Mesodermal cell (in vitro differentiated cells): ENCODE measurements around the gene FABP6.

Experiments
- H3K27ac ChIP-seq: 2 replicates; pipeline ENCODE4 v1.7.0; 2013; ENCODE audit warnings: mild to moderate bottlenecking, low read depth, low read length, moderate library complexity; ENCODE audit not compliant: severe bottlenecking
- H3K36me3 ChIP-seq: 2 replicates; pipeline ENCODE4 v1.7.1; 2013; ENCODE audit warnings: mild to moderate bottlenecking, low read length, moderate library complexity; ENCODE audit not compliant: control insufficient read depth, insufficient read depth
- H3K4me1 ChIP-seq: one replicate; pipeline ENCODE4 v1.7.1; 2013; ENCODE audit warnings: mild to moderate bottlenecking, low read length; ENCODE audit not compliant: insufficient read depth, control insufficient read depth, poor library complexity, severe bottlenecking
- H3K4me3 ChIP-seq: 2 replicates; pipeline ENCODE4 v1.7.0; 2013; ENCODE audit warnings: low read length, control low read depth, mild to moderate bottlenecking; ENCODE audit not compliant: insufficient read depth, poor library complexity, severe bottlenecking; ENCODE audit errors: extremely low read depth
- H3K9me3 ChIP-seq: 2 replicates; pipeline ENCODE4 v1.7.1; 2013; ENCODE audit warnings: mild to moderate bottlenecking, low read length, moderate library complexity; ENCODE audit not compliant: control insufficient read depth
- WGBS, 2 experiments: methylation state at CpG; one replicate each; pipeline ENCODE4 v1.1.5; 2013; ENCODE audit warnings: missing lambda C conversion rate in 2 of 2; ENCODE audit not compliant: insufficient coverage in 2 of 2; 5-methylcytosine and 5-hydroxymethylcytosine counted together

The FABP6 gene

DNA sequence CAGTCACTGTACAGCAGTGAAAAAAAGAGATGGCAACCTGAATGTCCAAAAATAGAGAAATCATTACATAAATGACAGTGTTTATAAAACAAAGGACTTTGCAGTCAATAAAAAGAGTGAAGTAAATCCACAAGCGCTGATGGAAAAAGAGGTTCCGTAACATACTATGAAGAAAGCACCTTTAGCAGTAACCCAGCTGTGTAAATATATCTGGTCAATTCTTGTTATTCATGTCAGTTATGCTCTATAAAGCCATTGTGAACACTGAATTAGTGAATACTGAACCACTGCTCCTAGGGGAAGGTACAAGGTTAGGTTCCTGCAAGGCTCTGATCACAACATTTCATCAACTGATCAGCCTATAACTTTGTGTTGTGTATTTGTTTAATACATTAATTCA is 43.6 kb downstream of the FABP6 start:
- Histone ChIP-seq H3K27ac (peak overlapping the region; percentile 77), H3K4me3 (no peak overlapping the region), H3K9me3 (no peaks in the 10 kb centered on the region), H3K36me3 (peaks cover 46% of the 10 kb centered on the region), H3K4me1 (peaks cover 20% of the 10 kb centered on the region)
- WGBS, 2 experiments: 83 to 92% methylated on average over 1 to 2 of the region's 2 CpGs

DNA sequence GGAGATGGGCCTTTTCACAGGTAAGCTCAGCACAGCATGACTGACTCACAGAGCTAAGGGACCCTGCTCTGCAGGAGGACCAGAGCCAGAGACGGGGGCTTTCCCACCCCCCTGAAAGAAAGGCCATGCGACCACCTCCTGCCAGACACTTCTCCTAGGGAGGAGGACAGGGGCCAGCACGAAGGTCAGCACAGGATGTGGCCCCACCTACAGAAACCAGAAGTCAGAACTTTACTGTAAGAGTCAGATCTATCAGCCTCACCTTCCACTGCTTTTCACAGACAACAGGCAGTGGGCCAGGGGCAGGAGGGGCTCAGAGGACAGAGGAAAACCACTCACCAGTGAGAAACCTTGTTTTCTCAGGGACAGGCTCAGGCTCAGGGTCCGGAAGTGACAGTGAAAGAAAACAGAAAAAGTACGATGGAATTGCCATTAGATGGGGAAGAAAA is 45.2 kb downstream of the FABP6 start:
- Histone ChIP-seq H3K36me3 (peaks cover 45% of the 10 kb centered on the region), H3K9me3 (no peaks in the 10 kb centered on the region), H3K4me1 (peaks cover 20% of the 10 kb centered on the region), H3K4me3 (no peak overlapping the region), H3K27ac (no peak overlapping the region)
- WGBS, 2 experiments: 79 to 92% methylated on average over 4 of the region's 5 CpGs

DNA sequence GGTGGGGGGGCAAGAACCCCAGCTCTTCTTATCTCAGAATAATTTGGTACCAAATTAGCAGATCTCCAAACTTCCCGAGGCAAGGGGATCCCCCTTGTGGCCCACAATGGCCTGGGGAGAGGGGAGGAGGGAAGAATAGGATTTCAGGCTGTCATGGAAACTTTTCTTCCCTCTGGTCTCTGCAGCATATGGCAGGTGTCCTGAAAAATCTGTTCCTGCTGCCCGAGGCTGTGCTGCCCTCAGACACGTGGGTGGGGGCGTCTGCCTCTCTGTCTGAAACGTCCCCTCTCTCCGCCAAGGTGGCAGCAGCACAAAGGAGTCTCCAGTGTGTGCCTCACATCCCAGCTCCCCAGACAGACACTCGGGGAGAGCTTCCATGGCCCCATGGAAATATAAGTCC is 49.0 kb downstream of the FABP6 start:
- no peaks in the 10 kb centered on the region for H3K4me1 ChIP-seq
- no peaks in the 10 kb centered on the region for H3K9me3 ChIP-seq
- 76 to 79% methylated on average over 5 to 6 of the region's 7 CpGs for WGBS, 2 experiments
- no peak overlapping the region for H3K27ac ChIP-seq
- peaks cover 46% of the 10 kb centered on the region for H3K36me3 ChIP-seq
- H3K4me3 ChIP-seq: no peak overlapping the region

DNA sequence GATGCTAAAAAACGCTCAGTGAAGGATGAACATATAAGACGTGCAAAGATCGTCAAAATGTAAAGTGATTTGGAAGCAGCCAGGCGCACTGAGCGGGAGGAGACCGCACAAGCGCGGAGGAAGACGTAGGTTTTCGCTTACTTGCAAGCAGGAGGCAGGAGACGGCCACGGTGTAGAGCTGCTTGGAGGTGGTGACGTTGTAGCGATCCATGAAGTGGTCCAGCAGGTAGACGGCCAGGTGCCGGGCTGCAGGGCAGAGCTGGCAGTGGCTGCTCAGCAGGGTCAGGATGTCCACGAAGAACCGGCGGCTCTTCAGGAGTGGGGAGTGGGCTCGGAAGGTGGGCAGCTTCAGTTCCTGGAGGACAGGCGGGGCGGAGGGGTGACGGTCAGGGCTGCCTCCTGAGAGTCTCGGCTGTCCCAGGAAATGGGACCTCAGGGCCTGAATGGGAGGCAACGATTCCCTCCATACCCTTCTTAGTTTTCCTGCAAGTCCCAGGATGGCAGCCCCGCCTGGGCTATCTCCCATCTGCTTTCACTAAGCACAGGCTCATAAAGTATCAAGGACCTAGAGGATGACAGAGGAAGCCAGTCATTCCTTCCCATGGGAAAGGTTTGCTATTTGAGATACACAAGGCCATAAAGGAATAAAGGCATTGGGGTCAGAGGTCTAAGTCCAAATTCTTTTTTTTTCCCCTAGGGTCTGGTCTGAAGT is 51.2 kb downstream of the FABP6 start:
- H3K4me3 ChIP-seq: no peak overlapping the region
- H3K27ac ChIP-seq: no peak overlapping the region
- peaks cover 52% of the 10 kb centered on the region for H3K36me3 ChIP-seq
- H3K4me1 ChIP-seq: no peaks in the 10 kb centered on the region
- no peaks in the 10 kb centered on the region for H3K9me3 ChIP-seq
- WGBS, 2 experiments: 91 to 94% methylated on average over 25 to 26 of the region's 26 CpGs

DNA sequence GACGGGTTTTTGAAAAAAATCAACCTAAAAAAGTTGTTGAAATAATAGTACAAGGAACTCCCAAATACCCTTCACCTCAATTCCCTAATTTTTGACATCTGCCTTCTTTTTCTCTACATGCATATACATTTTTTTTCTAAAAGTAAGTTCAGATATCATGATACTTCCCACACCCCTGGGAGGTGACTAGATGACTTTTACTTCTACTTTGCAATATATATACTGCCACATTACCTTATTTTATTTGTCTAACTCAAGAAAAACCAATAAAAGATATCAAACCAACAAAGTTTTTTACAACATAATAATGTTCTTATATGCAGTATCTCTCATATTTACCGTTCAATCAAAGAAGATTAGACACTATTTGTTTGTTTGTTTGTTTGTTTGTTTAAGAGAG is 52.0 kb downstream of the FABP6 start:
- Histone ChIP-seq H3K36me3 (peaks cover 52% of the 10 kb centered on the region), H3K27ac (no peak overlapping the region), H3K4me3 (no peak overlapping the region), H3K9me3 (no peaks in the 10 kb centered on the region), H3K4me1 (no peaks in the 10 kb centered on the region)
- no CpG with 5 or more reads among the region's 2 CpGs for WGBS, 2 experiments

DNA sequence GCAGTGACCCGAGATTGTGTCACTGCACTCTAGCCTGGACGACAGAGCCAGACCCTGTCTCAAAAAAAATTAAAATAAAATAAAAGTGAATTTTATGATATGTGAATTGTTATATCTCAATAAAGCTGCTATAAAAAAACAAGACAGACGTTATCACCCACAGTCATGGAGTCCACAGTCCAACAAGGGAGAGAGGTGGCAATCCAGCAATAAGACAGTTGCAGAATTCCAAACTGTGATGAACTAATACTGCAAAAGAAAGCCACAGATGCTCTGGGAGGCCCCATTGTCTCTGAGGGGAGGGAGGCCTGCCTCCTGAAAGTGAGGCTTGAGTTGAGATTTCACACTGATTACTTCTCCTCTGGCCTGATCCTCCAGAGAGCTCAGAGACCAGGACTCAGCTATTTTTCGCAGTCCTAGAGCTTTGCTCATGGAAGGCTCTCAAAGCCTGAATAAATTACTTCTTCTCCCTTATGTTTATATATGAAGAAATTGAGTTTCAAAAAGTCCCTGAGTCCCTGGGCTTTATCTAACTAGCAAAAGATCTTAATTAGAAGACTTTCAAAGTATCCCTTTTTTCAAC is 55.1 kb downstream of the FABP6 start:
- Histone ChIP-seq H3K9me3 (no peaks in the 10 kb centered on the region), H3K4me3 (no peak overlapping the region), H3K4me1 (peaks cover 19% of the 10 kb centered on the region), H3K27ac (no peak overlapping the region), H3K36me3 (peaks cover 31% of the 10 kb centered on the region)
- 80 to 100% methylated on average over 1 of the region's 4 CpGs for WGBS, 2 experiments

DNA sequence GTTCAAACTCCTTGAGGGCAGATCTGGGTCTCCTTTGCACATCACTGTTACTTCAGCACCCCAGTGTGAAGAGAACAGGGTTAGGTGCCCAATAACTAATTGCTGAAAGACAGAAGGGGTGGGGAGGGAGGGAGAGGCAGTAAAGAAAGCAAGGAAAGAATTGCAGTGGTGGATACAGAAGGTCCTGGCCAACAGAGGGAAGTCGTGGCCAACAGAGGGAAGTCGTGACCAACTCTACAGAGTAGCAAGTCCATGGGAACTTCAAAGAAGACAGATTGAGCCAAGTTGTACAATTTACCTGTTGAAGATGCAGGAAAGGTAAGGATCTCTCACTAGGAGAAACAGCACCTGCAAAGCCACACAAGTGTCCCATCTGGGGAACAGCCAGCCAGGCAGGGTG is 56.0 kb downstream of the FABP6 start:
- Histone ChIP-seq H3K4me1 (peaks cover 23% of the 10 kb centered on the region), H3K27ac (no peak overlapping the region), H3K36me3 (peaks cover 21% of the 10 kb centered on the region), H3K4me3 (no peak overlapping the region), H3K9me3 (no peaks in the 10 kb centered on the region)
- WGBS, 2 experiments: 95 to 97% methylated on average over 2 of the region's 2 CpGs

DNA sequence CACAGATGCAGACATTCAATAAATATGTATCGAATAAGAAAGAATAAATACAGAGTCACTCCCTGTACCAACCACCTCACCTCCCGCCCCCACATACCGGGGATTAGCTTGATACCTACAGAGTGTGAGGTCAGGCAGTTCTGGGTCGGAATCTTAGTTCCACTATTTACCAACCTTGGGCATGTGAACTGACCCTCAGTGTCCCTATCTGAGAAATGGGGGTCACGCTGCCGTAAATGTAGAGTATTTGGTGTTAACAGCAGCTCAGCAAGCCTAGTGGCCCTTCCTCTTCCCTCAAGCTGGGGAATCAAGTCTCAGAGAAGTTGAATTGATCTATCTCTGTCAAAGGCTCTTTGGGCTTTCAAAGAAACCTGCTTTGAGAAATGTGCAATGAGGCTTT is 57.6 kb downstream of the FABP6 start:
- H3K4me3 ChIP-seq: no peak overlapping the region
- peak overlapping the region; percentile 36 for H3K27ac ChIP-seq
- H3K36me3 ChIP-seq: peaks cover 19% of the 10 kb centered on the region
- WGBS, 2 experiments: 100% methylated on average over 2 of the region's 6 CpGs; no CpG with 5 or more reads in 1 of the 2 experiments
- no peaks in the 10 kb centered on the region for H3K9me3 ChIP-seq
- peaks cover 23% of the 10 kb centered on the region for H3K4me1 ChIP-seq

DNA sequence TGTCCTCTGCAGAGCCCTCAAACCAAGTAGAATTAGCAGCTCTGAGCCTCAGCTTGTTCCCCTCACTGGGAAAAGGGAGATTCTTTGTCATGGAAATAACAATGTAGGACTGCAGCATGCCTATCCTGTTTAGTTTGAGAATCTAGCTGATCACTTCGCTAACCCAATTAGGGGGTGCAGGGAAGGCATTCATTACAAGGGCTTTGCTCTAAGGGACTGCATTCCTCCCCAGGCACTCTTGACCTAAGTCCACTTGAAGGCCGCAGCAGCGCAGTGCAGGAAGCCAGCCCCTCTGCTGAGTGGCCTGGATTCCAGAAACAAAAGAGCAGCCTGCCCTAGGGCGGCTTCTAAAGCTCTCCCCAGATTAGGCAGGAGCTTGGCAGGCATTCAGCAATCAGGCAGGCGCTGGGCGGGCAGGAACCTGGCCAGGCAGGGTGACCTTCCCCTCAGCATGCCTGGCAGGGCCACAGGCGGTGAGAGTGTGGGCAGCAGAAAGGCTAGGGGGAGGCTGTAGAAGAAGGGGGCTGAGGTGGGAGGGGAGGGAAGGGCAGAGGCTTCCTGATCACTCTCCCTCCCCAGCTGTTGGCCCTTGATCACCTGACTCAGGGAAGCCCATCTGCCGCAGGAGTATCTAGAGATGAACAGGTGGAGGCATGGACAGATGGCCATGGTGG is 58.2 kb downstream of the FABP6 start:
- Histone ChIP-seq H3K4me1 (peaks cover 23% of the 10 kb centered on the region), H3K4me3 (no peak overlapping the region), H3K36me3 (peaks cover 19% of the 10 kb centered on the region), H3K9me3 (no peaks in the 10 kb centered on the region), H3K27ac (peak overlapping the region; percentile 36)
- 14 to 17% methylated on average over 6 of the region's 8 CpGs for WGBS, 2 experiments
